Dermis blood vessel endothelial cell (primary cell): ENCODE results near the gene GABPB1. TPM values are rescaled to one million over a fixed set of nuclear protein-coding genes. Genes with fewer than 3 reads are reported as not detected.

Experiments
- DNase-seq: peaks from one replicate; pipeline ENCODE4 v3.0.0; 2010
- total RNA-seq: library from RNA; depleted of rRNA; stranded (reverse); fragments of >200 nt; gene quantifications from 2 replicates; pipeline ENCODE4 v1.2.3, GENCODE V29; 2014

GABPB1 gene
- total RNA-seq, 1 donor from 2014 or later = 113 TPM

GRCh38 chr15:50341616-50342136 is 13.3 kb downstream of the GABPB1 start:
- DNase-seq = no peak

- no peak for DNase-seq
Observed at GRCh38 chr15:50340416-50340815, 14.6 kb downstream of the GABPB1 start.

- no peak for DNase-seq
Observed at GRCh38 chr15:50339717-50340116, 15.3 kb downstream of the GABPB1 start.

- DNase-seq = no peak
Observed at GRCh38 chr15:50335251-50335650, 19.7 kb downstream of the GABPB1 start.

DNA sequence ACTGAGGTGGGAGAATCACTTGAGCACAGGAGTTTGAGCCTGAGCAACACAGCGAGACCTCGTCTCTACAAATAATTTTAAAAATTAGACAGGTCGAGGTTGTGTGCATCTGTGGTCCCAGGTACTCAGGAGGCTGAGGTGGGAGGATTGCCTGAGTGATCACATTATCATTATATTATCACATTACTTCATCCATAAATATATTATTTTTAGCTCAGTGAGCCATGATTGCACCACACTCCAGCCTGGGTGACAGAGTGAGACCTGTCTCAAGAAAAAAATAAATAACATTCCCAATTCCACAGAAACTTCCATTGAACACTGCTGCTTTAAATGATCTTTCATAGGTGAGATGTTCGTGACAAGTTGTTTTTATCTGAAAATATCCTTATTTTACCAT is 21.8 kb downstream of the GABPB1 start:
- no peak for DNase-seq

GRCh38 chr15:50330921-50331320 is 24.1 kb downstream of the GABPB1 start:
- peak; percentile 24 for DNase-seq

GRCh38 chr15:50328116-50328515 is 26.9 kb downstream of the GABPB1 start:
- DNase-seq = no peak

DNA sequence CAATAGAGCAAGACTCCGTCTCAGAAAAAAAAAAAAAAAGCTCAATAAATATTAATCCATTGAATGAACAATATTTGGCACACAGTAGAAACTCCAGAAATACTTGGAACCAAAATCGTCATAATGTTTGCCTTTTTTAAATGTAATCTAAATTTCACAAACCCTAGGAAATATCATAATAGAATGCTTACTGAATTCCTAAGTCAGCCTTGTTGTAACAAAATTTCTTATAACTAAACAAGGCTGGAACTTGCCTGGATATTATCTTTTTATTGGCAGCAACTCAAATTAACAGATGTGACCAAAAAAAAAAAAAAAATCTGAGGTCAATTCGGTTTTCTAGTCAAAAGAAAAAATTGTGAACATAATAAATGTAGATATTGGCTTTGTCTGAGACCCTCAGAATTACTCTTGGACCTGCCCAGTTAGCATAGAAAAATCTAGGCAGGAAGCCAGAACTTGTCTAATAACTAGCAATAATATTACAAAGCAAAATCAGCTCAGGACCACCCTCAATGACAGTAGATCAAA is 33.3 kb downstream of the GABPB1 start:
- no peak for DNase-seq

- no peak for DNase-seq
Observed at GRCh38 chr15:50320504-50320903, 34.5 kb downstream of the GABPB1 start.

- DNase-seq = no peak
Observed at GRCh38 chr15:50318697-50319096, 36.3 kb downstream of the GABPB1 start.

- peak; percentile 63 for DNase-seq
Observed at GRCh38 chr15:50315814-50316630, 39.0 kb downstream of the GABPB1 start.

GRCh38 chr15:50312636-50313035 is 42.4 kb downstream of the GABPB1 start:
- no peak for DNase-seq

GRCh38 chr15:50307799-50308198 is 47.2 kb downstream of the GABPB1 start:
- DNase-seq = no peak

DNA sequence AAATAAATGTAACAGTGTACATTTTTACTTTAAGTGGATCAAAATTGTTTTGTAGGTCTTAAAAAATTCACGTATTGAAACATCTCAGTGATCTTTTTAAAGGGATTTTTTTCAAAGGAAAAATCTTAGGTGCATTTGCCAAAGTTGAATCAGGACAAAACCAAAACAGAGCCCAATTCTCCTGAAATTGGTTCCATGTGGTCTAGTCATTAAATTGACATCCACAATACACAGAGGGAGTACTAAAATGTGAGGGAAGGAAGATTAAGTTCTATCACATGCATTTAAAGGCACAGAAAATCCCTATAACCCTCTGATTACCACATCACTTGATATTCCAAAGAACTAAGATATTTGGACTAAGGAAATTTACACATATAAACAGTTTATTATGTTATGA is 50.2 kb downstream of the GABPB1 start:
- DNase-seq = no peak

DNA sequence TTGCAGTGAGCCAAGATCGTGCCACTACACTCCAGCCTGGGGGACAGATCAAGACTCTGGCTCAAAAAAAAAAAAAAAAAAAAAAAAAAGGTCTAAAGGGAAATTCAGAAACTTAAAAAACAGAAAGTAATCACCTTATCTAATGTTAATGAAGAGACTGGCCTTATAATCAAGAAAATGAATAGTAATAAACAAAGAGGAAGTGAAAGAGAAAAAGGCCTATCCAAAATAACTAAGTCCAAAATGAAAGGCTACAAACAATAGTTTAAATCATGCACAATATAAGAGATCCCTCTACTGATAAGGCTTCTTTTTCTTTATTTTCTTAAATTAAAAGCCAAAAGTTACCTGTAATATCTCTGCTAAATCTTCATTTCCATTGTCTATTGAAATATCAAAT is 52.4 kb downstream of the GABPB1 start:
- DNase-seq = no peak

GRCh38 chr15:50298340-50298739 is 56.7 kb downstream of the GABPB1 start:
- DNase-seq = no peak

DNA sequence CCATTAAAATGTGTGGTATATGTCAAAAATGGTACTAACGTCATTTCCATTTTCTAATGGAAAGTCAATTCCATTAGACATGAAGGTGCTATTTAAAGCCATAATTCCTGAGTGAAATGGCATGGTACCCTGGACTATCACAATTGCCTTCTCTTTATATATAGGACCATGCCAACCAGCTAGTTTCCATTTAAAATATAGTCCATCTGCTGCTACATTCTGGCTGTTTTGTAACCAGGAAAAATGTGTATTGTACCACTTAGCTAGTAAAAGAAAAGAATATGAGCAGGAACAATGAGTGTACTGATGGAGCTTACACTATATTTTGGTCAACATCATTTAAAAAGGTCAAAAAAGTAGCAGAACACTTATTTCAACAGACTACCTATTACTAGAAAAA is 59.0 kb downstream of the GABPB1 start:
- DNase-seq = no peak

DNA sequence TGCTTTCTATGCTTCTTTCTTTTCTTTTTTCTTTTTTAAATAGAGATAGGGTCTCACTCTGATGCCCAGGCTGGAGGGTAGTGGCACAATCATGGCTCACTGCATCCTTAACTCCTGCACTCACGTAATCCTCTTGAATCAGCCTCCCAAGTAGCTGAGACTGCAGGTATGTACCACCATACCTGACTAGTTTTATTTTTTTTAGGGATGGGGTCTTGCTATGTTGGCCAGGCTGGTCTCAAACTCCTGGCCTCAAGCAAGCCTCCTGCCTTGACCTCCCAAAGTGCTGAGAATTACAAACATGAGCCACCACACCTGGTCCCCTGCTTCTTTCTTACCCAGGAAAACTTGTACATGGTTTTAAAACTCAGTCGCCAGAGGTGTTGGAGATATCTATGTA is 65.2 kb downstream of the GABPB1 start:
- no peak for DNase-seq

DNA sequence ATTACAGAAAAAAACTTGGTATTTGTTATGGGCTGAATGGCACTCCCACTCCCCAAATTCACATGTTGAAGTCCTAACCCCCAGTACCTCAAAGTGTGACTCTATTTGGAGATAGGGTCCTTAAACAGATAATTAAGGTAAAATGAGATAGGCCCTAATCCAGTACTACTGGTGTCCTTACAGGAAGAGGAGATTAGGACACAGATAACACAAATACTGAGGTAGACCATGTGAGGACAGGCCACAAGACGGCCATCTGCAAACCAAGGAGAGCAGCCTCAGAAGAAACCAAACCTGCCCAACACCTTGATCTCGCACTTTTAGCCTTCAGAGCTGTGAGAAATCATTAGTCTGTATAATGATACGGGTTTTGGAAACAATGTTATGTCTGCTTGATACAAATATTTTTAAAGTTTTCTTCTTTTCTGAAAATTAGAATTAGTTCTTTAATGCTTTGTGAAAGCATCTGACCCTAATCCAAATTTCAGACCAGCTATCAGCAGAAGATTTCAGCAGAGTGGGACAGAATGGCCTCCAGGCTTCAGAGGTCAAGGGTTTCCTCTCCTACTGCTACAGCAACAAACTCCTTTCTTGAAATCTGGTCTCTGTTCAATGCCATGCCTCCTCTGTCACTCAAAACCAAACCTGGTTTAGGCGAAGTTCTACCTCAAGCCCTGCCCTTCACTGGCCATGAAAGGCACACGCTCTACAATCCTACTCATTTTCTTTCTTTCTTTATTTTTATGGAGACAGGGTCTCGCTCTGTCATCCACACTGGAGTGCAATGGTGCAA is 67.5 kb downstream of the GABPB1 start:
- no peak for DNase-seq

- no peak for DNase-seq
Observed at GRCh38 chr15:50281427-50281826, 73.6 kb downstream of the GABPB1 start.

- no peak for DNase-seq
Observed at GRCh38 chr15:50280271-50280670, 74.7 kb downstream of the GABPB1 start.

GRCh38 chr15:50278496-50278895 is 76.5 kb downstream of the GABPB1 start:
- peak; percentile 14 for DNase-seq

GRCh38 chr15:50277370-50277769 is 77.6 kb downstream of the GABPB1 start:
- DNase-seq = no peak

DNA sequence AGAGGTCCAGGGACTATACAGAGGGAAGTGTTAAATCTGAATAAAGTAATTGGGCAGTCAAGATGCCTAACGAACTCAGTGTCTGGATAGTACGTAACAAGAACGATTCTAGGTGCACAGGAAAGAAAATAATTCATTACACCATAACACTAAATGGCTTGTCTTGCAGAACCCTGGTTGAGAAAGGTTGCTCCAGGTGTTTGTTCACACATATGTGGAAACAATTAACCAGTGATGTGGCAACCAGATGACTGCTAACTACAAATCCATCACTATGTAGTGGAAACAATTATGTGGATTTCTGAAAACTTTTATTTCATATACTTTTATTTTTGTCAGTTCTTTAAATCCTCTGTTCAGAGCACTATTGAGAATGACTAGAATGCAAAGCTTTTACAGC is 79.1 kb downstream of the GABPB1 start:
- no peak for DNase-seq
